Type B pancreatic cell (in vitro differentiated cells): Measurements from ENCODE around the gene PPP2R5C. TPM values are rescaled to one million over a fixed set of nuclear protein-coding genes. Genes with fewer than 3 reads are reported as not detected.

Source experiments
- DNase-seq: peaks from one replicate; pipeline ENCODE4 v3.0.0; 2021; ENCODE audit warnings: mixed read lengths; ENCODE audit not compliant: unreplicated experiment; ENCODE audit errors: extremely low spot score
- H3K27ac Mint-ChIP-seq: 2 replicates; pipeline ENCODE4 v1.8.0; 2021; ENCODE audit warnings: mild to moderate bottlenecking, mixed read lengths
- H3K27me3 Mint-ChIP-seq: 2 replicates; pipeline ENCODE4 v1.8.0; 2021; ENCODE audit warnings: mixed read lengths
- H3K36me3 Mint-ChIP-seq: 2 replicates; pipeline ENCODE4 v1.8.0; 2021; ENCODE audit warnings: mixed read lengths
- H3K4me1 Mint-ChIP-seq: one replicate; pipeline ENCODE4 v1.8.0; 2021; ENCODE audit warnings: mixed read lengths; ENCODE audit not compliant: unreplicated experiment
- H3K4me3 Mint-ChIP-seq: 2 replicates; pipeline ENCODE4 v1.8.0; 2021; ENCODE audit warnings: mild to moderate bottlenecking, mixed read lengths
- H3K9me3 Mint-ChIP-seq: 2 replicates; pipeline ENCODE4 v1.8.0; 2021; ENCODE audit warnings: mixed read lengths
- CTCF ChIP-seq: fragments of 200-600 bp; sonication (generic); conservative IDR thresholded peaks from 2 replicates; pipeline ENCODE4 v1.5.0; 2021; ENCODE audit warnings: antibody characterized with exemption, mild to moderate bottlenecking
- total RNA-seq: library from RNA; stranded (reverse); gene quantifications from 2 replicates; pipeline ENCODE4 v1.2.1, GENCODE V29; 2021; ENCODE audit warnings: low replicate concordance

The PPP2R5C gene
- total RNA-seq, 1 donor from 2014 or later, result 99.8 TPM

GRCh38 chr14:101973356-101973755, 211.8 kb downstream of the PPP2R5C start:
- Mint-ChIP-seq H3K9me3 (no peaks in the 10 kb centered on the region), H3K4me1 (peaks cover 18% of the 10 kb centered on the region), H3K4me3 (no peak overlapping the region), H3K36me3 (peaks cover 11% of the 10 kb centered on the region), H3K27ac (no peak overlapping the region), H3K27me3 (no peaks in the 10 kb centered on the region)
- DNase-seq, result no peak
- no peak for TF ChIP-seq CTCF

DNA sequence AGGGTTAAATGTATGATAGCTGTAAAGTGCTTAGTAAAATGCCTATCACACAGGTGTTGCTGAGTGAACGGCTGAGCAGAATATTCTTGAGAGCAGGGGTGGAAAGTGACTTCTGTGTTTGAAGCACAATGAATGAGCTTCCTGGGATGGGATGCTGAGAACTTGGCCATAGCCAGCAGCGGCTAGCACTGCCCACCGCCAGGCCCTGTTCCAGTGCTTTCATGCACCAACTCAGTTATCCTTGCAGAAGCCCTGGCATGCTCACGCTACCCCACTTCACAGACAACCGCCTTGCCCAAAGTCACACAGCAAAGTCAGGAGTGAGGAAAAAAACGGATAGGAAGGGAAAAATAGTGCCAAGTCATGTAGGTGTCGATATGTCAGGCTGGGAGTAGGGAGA, 213.7 kb downstream of the PPP2R5C start:
- TF ChIP-seq CTCF, result no peak
- no peaks in the 10 kb centered on the region for H3K27me3 Mint-ChIP-seq
- no peaks in the 10 kb centered on the region for H3K9me3 Mint-ChIP-seq
- H3K4me1 Mint-ChIP-seq, result peaks cover 11% of the 10 kb centered on the region
- H3K27ac Mint-ChIP-seq, result no peak overlapping the region
- no peak overlapping the region for H3K4me3 Mint-ChIP-seq
- peaks cover 22% of the 10 kb centered on the region for H3K36me3 Mint-ChIP-seq
- no peak for DNase-seq

Other genes starting within 250 kb of the PPP2R5C start
- 4.9 and 16.1 TPM in 2 replicates for gene DIO3, start 200.2 kb upstream of the PPP2R5C start, total RNA-seq
- gene DYNC1H1, start 202.9 kb downstream of the PPP2R5C start, total RNA-seq, result 413 and 489 TPM in 2 replicates